ENCODE results near the gene EYA2. TPM values are rescaled to one million over a fixed set of nuclear protein-coding genes. Genes with fewer than 3 reads are reported as not detected.

The EYA2 gene
- total and polyA plus RNA-seq, 2 donors from 2014 or later: 2.6 to 7.9 TPM

DNA sequence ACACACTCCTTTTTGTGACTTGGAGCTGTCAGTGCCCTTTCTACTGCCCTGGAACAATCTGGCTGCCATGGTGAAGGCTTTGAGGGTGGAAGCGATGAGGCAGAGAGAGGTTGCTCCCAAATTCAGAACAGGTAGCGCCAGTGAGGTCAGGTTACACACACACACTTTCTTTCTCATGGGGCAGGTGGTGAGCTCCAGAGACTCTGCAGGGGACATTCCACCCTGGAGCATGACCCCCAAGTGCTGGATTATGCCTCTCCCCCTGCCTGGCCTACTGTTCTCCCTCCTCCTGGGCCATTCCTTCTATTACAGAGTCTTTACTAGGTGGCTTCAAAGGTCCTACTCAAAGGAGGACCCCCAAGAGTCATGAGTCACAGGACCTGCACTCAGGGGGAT is 98.0 kb downstream of the EYA2 start:
- Histone ChIP-seq H3K9ac (ENCODE audit: low read length in 3 of 3) (no peak overlapping the region), H3K9me3 (ENCODE audit: control insufficient read depth in 2 of 3, insufficient read depth in 1 of 3, low read length in 3 of 3) (no peaks in the 10 kb centered on the region), H3K27ac (ENCODE audit: low read depth in 2 of 2, low read length in 2 of 2) (no peak overlapping the region), H3K4me1 (ENCODE audit: control insufficient read depth in 2 of 3, insufficient read depth in 2 of 3, low read depth in 1 of 3, low read length in 3 of 3) (no peaks in the 10 kb centered on the region), H3K4me3 (ENCODE audit: low read length in 3 of 3) (no peak overlapping the region), H3K27me3 (ENCODE audit: control insufficient read depth, insufficient read depth, low read length) (no peaks in the 10 kb centered on the region), H3K36me3 (ENCODE audit: control insufficient read depth in 2 of 3, insufficient read depth in 3 of 3, low read length in 3 of 3) (no peaks in the 10 kb centered on the region)
- intact Hi-C loops (cut with DNase I): no loop called here
- DNase-seq (peak in 2 of 5 donors; percentile 19 to 25), FAIRE-seq (no peak)
- TF ChIP-seq, protein P1, sequence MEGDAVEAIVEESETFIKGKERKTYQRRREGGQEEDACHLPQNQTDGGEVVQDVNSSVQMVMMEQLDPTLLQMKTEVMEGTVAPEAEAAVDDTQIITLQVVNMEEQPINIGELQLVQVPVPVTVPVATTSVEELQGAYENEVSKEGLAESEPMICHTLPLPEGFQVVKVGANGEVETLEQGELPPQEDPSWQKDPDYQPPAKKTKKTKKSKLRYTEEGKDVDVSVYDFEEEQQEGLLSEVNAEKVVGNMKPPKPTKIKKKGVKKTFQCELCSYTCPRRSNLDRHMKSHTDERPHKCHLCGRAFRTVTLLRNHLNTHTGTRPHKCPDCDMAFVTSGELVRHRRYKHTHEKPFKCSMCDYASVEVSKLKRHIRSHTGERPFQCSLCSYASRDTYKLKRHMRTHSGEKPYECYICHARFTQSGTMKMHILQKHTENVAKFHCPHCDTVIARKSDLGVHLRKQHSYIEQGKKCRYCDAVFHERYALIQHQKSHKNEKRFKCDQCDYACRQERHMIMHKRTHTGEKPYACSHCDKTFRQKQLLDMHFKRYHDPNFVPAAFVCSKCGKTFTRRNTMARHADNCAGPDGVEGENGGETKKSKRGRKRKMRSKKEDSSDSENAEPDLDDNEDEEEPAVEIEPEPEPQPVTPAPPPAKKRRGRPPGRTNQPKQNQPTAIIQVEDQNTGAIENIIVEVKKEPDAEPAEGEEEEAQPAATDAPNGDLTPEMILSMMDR (IDR thresholded peaks at IDR 0.05; ENCODE audit: borderline replicate concordance, extremely low read depth, insufficient read depth): no peak

DNA sequence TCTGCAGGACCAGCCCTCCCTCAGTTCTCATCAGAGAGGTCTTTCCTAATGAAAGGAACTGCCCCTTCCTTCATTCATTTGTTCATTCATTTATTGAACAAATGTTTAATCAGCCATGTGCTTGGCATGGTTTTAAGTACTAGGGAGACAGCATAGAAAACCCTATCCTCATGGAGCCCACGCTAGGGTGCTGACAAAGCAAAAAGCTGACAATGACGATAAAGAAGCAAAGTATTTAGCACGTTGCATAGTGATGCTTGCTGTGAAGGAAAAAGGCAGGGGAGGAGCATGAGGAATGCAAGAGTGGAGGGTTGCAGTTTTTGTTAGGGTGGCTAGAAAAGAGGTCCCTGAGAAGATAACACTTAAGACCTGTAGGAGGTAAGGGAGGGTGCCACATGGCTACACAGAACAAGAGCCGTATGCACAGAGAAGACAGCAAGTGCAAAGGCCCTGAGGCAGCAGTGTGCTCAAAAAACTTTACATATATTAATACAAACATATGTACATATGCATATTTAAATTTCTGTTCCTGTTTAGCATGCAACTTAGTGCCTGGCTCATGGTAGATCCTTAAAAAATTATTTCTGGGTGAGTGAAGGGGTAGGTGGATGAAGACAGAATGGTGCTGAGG is 98.9 kb downstream of the EYA2 start:
- H3K27ac ChIP-seq (ENCODE audit: low read depth in 2 of 2, low read length in 2 of 2): no peak overlapping the region
- no peaks in the 10 kb centered on the region for H3K4me1 ChIP-seq (ENCODE audit: control insufficient read depth in 2 of 3, insufficient read depth in 2 of 3, low read depth in 1 of 3, low read length in 3 of 3)
- no peak for FAIRE-seq
- no peaks in the 10 kb centered on the region for H3K9me3 ChIP-seq (ENCODE audit: control insufficient read depth in 2 of 3, insufficient read depth in 1 of 3, low read length in 3 of 3)
- H3K9ac ChIP-seq (ENCODE audit: low read length in 3 of 3): no peak overlapping the region
- TF ChIP-seq, protein P1 (IDR thresholded peaks at IDR 0.05; ENCODE audit: borderline replicate concordance, extremely low read depth, insufficient read depth): no peak
- H3K36me3 ChIP-seq (ENCODE audit: control insufficient read depth in 2 of 3, insufficient read depth in 3 of 3, low read length in 3 of 3): no peaks in the 10 kb centered on the region
- H3K4me3 ChIP-seq (ENCODE audit: low read length in 3 of 3): no peak overlapping the region
- intact Hi-C loops (cut with DNase I): no loop called here
- no peaks in the 10 kb centered on the region for H3K27me3 ChIP-seq (ENCODE audit: control insufficient read depth, insufficient read depth, low read length)
- DNase-seq: no peak

DNA sequence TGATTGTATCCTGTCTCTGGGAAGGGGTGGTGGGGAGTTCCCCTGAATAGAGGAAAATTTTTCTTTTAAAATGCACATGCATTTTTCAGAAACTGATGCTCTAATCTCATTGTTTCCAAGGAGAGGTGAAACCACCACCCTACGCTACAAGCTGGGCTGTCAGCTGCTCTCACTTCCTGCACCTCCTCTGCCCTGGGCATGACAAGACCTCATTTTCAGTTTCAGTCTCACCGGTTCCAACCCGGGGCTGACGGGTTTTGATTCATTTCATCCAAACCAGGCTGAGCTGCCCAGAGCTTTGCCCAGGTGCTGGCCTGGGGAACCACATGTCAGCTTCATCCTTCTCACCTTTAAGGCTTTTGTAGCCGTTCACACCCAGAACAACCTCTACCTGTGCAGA is 99.7 kb downstream of the EYA2 start:
- intact Hi-C loops (cut with DNase I): no loop called here
- Histone ChIP-seq H3K9me3 (ENCODE audit: control insufficient read depth in 2 of 3, insufficient read depth in 1 of 3, low read length in 3 of 3) (no peaks in the 10 kb centered on the region), H3K36me3 (ENCODE audit: control insufficient read depth in 2 of 3, insufficient read depth in 3 of 3, low read length in 3 of 3) (no peaks in the 10 kb centered on the region), H3K27me3 (ENCODE audit: control insufficient read depth, insufficient read depth, low read length) (no peaks in the 10 kb centered on the region), H3K9ac (ENCODE audit: low read length in 3 of 3) (no peak overlapping the region), H3K4me3 (ENCODE audit: low read length in 3 of 3) (no peak overlapping the region), H3K27ac (ENCODE audit: low read depth in 2 of 2, low read length in 2 of 2) (no peak overlapping the region), H3K4me1 (ENCODE audit: control insufficient read depth in 2 of 3, insufficient read depth in 2 of 3, low read depth in 1 of 3, low read length in 3 of 3) (no peaks in the 10 kb centered on the region)
- FAIRE-seq: no peak
- no peak for DNase-seq
- TF ChIP-seq, protein P1 (IDR thresholded peaks at IDR 0.05; ENCODE audit: borderline replicate concordance, extremely low read depth, insufficient read depth): no peak

All from kidney (tissue), 14 donors.